ENCODE data around the gene UNC45A. TPM values are rescaled to one million over a fixed set of nuclear protein-coding genes. Genes with fewer than 3 reads are reported as not detected.
A peak's percentile ranks its signal among the peaks of the same experiment; 100 is the strongest.

The UNC45A gene
- total and polyA plus RNA-seq, 2 of the 13 experiments (the other 11 are each of a cell fraction or from before 2014, with no cell fraction given): 33.8 to 39.7 TPM

GRCh38 chr15:90934949-90935751 is at the start of gene UNC45A (continued):
- TF ChIP-seq HMGXB4 (CRISPR knock-in tag; IDR thresholded peaks at IDR 0.05; ENCODE audit: borderline replicate concordance in 1 of 2, low read depth in 1 of 2) (peak; percentile 11 to 38; a peak in 1 of 4 replicates), ERF (CRISPR knock-in tag; IDR thresholded peaks at IDR 0.05) (0 out of 2 replicates have a peak, but pooled peaks have one; percentile 47), HMGA1 (CRISPR knock-in tag; conservative IDR thresholded peaks at IDR 0.05) (no peak), NR3C1 (CRISPR knock-in tag; IDR thresholded peaks at IDR 0.05) (no peak), POLR2AphosphoS2 (IDR thresholded peaks at IDR 0.05; ENCODE audit: low read depth, low read length) (no peak), STAT5B (CRISPR knock-in tag; IDR thresholded peaks at IDR 0.05) (no peak), ZNF350 (CRISPR knock-in tag; IDR thresholded peaks at IDR 0.05; ENCODE audit: borderline replicate concordance, low read depth) (peak; percentile 21; the same call in 1 of the 2 replicates), TGIF2 (CRISPR knock-in tag; IDR thresholded peaks at IDR 0.05) (no peak)
- TF ChIP-seq, protein P1, sequence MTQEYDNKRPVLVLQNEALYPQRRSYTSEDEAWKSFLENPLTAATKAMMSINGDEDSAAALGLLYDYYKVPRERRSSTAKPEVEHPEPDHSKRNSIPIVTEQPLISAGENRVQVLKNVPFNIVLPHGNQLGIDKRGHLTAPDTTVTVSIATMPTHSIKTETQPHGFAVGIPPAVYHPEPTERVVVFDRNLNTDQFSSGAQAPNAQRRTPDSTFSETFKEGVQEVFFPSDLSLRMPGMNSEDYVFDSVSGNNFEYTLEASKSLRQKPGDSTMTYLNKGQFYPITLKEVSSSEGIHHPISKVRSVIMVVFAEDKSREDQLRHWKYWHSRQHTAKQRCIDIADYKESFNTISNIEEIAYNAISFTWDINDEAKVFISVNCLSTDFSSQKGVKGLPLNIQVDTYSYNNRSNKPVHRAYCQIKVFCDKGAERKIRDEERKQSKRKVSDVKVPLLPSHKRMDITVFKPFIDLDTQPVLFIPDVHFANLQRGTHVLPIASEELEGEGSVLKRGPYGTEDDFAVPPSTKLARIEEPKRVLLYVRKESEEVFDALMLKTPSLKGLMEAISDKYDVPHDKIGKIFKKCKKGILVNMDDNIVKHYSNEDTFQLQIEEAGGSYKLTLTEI (CRISPR knock-in tag; conservative IDR thresholded peaks at IDR 0.05): no peak
- TF ChIP-seq, protein P2, sequence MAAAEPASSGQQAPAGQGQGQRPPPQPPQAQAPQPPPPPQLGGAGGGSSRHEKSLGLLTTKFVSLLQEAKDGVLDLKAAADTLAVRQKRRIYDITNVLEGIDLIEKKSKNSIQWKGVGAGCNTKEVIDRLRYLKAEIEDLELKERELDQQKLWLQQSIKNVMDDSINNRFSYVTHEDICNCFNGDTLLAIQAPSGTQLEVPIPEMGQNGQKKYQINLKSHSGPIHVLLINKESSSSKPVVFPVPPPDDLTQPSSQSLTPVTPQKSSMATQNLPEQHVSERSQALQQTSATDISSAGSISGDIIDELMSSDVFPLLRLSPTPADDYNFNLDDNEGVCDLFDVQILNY (CRISPR knock-in tag; conservative IDR thresholded peaks at IDR 0.05): no peak; the same call in none of the 2 replicates
- TF ChIP-seq, protein P3, sequence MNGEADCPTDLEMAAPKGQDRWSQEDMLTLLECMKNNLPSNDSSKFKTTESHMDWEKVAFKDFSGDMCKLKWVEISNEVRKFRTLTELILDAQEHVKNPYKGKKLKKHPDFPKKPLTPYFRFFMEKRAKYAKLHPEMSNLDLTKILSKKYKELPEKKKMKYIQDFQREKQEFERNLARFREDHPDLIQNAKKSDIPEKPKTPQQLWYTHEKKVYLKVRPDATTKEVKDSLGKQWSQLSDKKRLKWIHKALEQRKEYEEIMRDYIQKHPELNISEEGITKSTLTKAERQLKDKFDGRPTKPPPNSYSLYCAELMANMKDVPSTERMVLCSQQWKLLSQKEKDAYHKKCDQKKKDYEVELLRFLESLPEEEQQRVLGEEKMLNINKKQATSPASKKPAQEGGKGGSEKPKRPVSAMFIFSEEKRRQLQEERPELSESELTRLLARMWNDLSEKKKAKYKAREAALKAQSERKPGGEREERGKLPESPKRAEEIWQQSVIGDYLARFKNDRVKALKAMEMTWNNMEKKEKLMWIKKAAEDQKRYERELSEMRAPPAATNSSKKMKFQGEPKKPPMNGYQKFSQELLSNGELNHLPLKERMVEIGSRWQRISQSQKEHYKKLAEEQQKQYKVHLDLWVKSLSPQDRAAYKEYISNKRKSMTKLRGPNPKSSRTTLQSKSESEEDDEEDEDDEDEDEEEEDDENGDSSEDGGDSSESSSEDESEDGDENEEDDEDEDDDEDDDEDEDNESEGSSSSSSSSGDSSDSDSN (CRISPR knock-in tag; IDR thresholded peaks at IDR 0.05): peak; percentile 49
- TF ChIP-seq, protein P4, sequence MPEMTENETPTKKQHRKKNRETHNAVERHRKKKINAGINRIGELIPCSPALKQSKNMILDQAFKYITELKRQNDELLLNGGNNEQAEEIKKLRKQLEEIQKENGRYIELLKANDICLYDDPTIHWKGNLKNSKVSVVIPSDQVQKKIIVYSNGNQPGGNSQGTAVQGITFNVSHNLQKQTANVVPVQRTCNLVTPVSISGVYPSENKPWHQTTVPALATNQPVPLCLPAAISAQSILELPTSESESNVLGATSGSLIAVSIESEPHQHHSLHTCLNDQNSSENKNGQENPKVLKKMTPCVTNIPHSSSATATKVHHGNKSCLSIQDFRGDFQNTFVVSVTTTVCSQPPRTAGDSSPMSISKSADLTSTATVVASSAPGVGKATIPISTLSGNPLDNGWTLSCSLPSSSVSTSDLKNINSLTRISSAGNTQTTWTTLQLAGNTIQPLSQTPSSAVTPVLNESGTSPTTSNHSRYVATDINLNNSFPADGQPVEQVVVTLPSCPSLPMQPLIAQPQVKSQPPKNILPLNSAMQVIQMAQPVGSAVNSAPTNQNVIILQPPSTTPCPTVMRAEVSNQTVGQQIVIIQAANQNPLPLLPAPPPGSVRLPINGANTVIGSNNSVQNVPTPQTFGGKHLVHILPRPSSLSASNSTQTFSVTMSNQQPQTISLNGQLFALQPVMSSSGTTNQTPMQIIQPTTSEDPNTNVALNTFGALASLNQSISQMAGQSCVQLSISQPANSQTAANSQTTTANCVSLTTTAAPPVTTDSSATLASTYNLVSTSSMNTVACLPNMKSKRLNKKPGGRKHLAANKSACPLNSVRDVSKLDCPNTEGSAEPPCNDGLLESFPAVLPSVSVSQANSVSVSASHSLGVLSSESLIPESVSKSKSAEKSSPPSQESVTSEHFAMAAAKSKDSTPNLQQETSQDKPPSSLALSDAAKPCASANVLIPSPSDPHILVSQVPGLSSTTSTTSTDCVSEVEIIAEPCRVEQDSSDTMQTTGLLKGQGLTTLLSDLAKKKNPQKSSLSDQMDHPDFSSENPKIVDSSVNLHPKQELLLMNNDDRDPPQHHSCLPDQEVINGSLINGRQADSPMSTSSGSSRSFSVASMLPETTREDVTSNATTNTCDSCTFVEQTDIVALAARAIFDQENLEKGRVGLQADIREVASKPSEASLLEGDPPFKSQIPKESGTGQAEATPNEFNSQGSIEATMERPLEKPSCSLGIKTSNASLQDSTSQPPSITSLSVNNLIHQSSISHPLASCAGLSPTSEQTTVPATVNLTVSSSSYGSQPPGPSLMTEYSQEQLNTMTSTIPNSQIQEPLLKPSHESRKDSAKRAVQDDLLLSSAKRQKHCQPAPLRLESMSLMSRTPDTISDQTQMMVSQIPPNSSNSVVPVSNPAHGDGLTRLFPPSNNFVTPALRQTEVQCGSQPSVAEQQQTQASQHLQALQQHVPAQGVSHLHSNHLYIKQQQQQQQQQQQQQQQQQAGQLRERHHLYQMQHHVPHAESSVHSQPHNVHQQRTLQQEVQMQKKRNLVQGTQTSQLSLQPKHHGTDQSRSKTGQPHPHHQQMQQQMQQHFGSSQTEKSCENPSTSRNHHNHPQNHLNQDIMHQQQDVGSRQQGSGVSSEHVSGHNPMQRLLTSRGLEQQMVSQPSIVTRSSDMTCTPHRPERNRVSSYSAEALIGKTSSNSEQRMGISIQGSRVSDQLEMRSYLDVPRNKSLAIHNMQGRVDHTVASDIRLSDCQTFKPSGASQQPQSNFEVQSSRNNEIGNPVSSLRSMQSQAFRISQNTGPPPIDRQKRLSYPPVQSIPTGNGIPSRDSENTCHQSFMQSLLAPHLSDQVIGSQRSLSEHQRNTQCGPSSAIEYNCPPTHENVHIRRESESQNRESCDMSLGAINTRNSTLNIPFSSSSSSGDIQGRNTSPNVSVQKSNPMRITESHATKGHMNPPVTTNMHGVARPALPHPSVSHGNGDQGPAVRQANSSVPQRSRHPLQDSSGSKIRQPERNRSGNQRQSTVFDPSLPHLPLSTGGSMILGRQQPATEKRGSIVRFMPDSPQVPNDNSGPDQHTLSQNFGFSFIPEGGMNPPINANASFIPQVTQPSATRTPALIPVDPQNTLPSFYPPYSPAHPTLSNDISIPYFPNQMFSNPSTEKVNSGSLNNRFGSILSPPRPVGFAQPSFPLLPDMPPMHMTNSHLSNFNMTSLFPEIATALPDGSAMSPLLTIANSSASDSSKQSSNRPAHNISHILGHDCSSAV (CRISPR knock-in tag; IDR thresholded peaks at IDR 0.05; ENCODE audit: borderline replicate concordance): no peak

All from HepG2 (cell line).